ENCODE data around the gene COPS6. TPM values are rescaled to one million over a fixed set of nuclear protein-coding genes. Genes with fewer than 3 reads are reported as not detected.

The COPS6 gene
- total RNA-seq, 4 donors from 2014 or later = 40.7 to 83.6 (median 62.9) TPM

- H3K9me3 ChIP-seq = no peaks in the 10 kb centered on the region
- H3K36me3 ChIP-seq = peaks cover 0 to 71% of the 10 kb centered on the region in 2 donors
- no peaks in the 10 kb centered on the region for H3K27me3 ChIP-seq
- TF ChIP-seq CTCF (IDR thresholded peaks at IDR 0.05) (no peak), POLR2A (IDR thresholded peaks at IDR 0.05) (no peak), EP300 (IDR thresholded peaks at IDR 0.05) (no peak), POLR2AphosphoS5 (IDR thresholded peaks at IDR 0.05) (no peak)
- H3K27ac ChIP-seq = peak overlapping the region in 2 of 4 donors; percentile 9 to 93
- ATAC-seq = no peak
- H3K4me1 ChIP-seq = peaks cover 0 to 40% (median 13%) of the 10 kb centered on the region in 3 donors
- H3K4me3 ChIP-seq = no peak overlapping the region
- 66 to 70% methylated on average over 4 to 7 of the region's 17 CpGs for WGBS, 2 donors (ENCODE audit: low coverage in 1 of 2)
Measured at GRCh38 chr7:100102950-100103840, 14.4 kb downstream of the COPS6 start.

- peaks cover 0 to 20% (median 6%) of the 10 kb centered on the region in 3 donors for H3K4me1 ChIP-seq
- no peak overlapping the region for H3K4me3 ChIP-seq
- H3K27ac ChIP-seq = no peak overlapping the region
- H3K9me3 ChIP-seq = no peaks in the 10 kb centered on the region
- TF ChIP-seq POLR2AphosphoS5 (IDR thresholded peaks at IDR 0.05) (no peak), EP300 (IDR thresholded peaks at IDR 0.05) (no peak), CTCF (IDR thresholded peaks at IDR 0.05) (no peak), POLR2A (IDR thresholded peaks at IDR 0.05) (no peak)
- WGBS, 2 donors (ENCODE audit: low coverage in 1 of 2) = 80% methylated on average over 3 of the region's 4 CpGs; no CpG with 5 or more reads in 1 of the 2 donors
- peaks cover 0 to 80% of the 10 kb centered on the region in 2 donors for H3K36me3 ChIP-seq
- H3K27me3 ChIP-seq = no peaks in the 10 kb centered on the region
- ATAC-seq = no peak
Measured at GRCh38 chr7:100105534-100105933, 16.8 kb downstream of the COPS6 start.

GRCh38 chr7:100106633-100107032 is 17.9 kb downstream of the COPS6 start:
- no CpG with 5 or more reads among the region's 17 CpGs for WGBS, 2 donors (ENCODE audit: low coverage in 1 of 2)
- Histone ChIP-seq H3K27me3 (no peaks in the 10 kb centered on the region), H3K27ac (no peak overlapping the region), H3K4me1 (peaks cover 0 to 15% (median 6%) of the 10 kb centered on the region in 3 donors), H3K4me3 (no peak overlapping the region), H3K9me3 (no peaks in the 10 kb centered on the region), H3K36me3 (peaks cover 0 to 91% of the 10 kb centered on the region in 2 donors)
- ATAC-seq = no peak
- no peak for TF ChIP-seq CTCF (IDR thresholded peaks at IDR 0.05)
- TF ChIP-seq POLR2A (IDR thresholded peaks at IDR 0.05) = no peak
- TF ChIP-seq POLR2AphosphoS5 (IDR thresholded peaks at IDR 0.05) = no peak
- TF ChIP-seq EP300 (IDR thresholded peaks at IDR 0.05) = no peak

GRCh38 chr7:100107125-100107737 is 18.5 kb downstream of the COPS6 start:
- Histone ChIP-seq H3K4me3 (no peak overlapping the region), H3K27me3 (no peaks in the 10 kb centered on the region), H3K4me1 (peaks cover 0 to 12% (median 5%) of the 10 kb centered on the region in 3 donors), H3K27ac (no peak overlapping the region), H3K9me3 (no peaks in the 10 kb centered on the region), H3K36me3 (peaks cover 0 to 97% of the 10 kb centered on the region in 2 donors)
- TF ChIP-seq CTCF (IDR thresholded peaks at IDR 0.05) (no peak), EP300 (IDR thresholded peaks at IDR 0.05) (no peak), POLR2AphosphoS5 (IDR thresholded peaks at IDR 0.05) (no peak), POLR2A (IDR thresholded peaks at IDR 0.05) (no peak)
- ATAC-seq = no peak
- WGBS, 2 donors (ENCODE audit: low coverage in 1 of 2) = 81 to 91% methylated on average over 6 to 12 of the region's 25 CpGs
